ENCODE data around the gene TM7SF3.

Gene TM7SF3

GRCh38 chr12:27014859-27015729 is 910 bp upstream of the TM7SF3 start:
- no peak for DNase-seq

GRCh38 chr12:27013611-27014084 is 536 bp downstream of the TM7SF3 start:
- no peak for DNase-seq

- DNase-seq, result no peak
Observed at GRCh38 chr12:27012982-27013255, 1.3 kb downstream of the TM7SF3 start.

- DNase-seq, result no peak
Observed at GRCh38 chr12:27012239-27012981, 1.8 kb downstream of the TM7SF3 start.

DNA sequence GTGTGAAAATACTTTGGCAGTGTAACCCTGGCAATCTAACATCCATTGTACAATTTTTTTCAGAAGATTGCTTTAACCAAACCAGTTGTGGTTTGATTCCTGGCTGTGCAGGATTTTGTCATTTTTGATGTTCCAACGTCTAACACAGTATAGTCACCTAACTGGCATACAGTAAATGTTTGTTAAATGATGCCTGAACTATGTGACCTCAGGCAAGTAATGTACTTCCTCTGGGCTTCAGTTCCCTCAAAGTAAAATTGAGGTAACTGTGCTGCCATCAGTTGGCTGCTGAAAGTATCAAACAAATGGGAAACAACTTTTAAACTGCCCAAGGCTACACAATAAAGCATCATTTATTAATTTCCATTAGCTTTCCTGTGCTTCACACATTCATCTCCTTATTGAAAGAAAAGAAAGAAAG is 4.3 kb downstream of the TM7SF3 start:
- DNase-seq, result no peak

DNA sequence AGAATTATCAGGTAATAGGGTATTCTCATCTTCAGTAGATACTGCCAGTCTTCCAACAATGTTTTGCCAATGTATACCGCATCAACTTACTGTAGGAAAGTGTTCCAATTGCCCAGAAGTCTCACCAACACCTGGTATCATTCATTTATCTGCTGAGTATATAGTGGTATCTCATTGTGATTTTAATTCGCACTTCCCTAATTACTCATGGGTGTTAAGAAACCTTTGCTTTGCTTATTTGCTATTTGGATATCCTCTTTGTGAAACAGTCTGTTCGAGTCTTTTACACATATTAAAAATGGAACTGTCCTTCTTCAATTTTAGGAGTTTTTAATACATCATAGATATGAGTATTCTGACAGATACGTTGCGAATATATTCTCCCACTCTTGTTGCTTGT is 6.1 kb downstream of the TM7SF3 start:
- DNase-seq, result no peak

GRCh38 chr12:27006797-27007467 is 7.3 kb downstream of the TM7SF3 start:
- no peak for DNase-seq

DNA sequence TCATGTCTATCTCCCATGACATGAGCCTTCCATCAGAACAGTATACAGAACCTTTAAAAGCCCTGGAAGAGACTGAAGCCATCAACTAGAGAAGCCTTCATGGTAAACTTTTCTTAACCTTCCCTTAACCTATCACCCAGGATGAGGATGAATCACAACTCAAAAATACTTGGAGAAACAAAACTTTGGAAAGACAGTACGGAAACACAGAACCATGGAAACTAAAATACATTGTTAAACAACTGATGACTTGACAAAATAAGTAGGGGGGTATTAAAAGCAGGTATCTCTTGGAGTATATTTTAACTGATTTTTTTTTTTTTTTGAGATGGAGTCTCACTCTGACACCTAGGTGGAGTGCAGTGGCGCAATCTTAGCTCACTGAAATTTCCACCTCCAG is 8.7 kb downstream of the TM7SF3 start:
- DNase-seq, result no peak

- no peak for DNase-seq
Observed at GRCh38 chr12:27003421-27004381, 10.5 kb downstream of the TM7SF3 start.

DNA sequence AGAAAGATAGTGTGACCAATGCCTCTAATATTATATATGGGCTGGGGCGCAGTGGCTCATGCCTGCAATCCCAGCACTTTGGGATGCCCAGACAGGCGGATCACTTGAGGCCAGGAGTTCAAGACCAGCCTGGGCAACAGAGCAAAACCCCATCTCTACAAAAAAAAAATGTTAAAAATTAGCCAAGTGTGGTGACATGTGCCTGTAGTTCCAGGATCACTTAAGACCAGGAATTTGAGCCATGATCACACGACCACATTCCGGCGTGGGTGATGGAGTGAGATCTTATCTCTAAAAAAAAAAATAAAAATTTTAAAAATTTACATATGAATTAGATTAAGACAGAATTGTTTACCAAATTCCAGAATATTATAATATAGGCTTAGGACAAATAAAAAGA is 12.0 kb downstream of the TM7SF3 start:
- no peak for DNase-seq

- no peak for DNase-seq
Observed at GRCh38 chr12:27001663-27002062, 12.5 kb downstream of the TM7SF3 start.

- DNase-seq, result no peak
Observed at GRCh38 chr12:27000961-27001360, 13.2 kb downstream of the TM7SF3 start.

- no peak for DNase-seq
Observed at GRCh38 chr12:26997003-26997402, 17.2 kb downstream of the TM7SF3 start.

- DNase-seq, result no peak
Observed at GRCh38 chr12:26995706-26996105, 18.5 kb downstream of the TM7SF3 start.

- no peak for DNase-seq
Observed at GRCh38 chr12:26994109-26994508, 20.1 kb downstream of the TM7SF3 start.

- no peak for DNase-seq
Observed at GRCh38 chr12:26991826-26992225, 22.4 kb downstream of the TM7SF3 start.

DNA sequence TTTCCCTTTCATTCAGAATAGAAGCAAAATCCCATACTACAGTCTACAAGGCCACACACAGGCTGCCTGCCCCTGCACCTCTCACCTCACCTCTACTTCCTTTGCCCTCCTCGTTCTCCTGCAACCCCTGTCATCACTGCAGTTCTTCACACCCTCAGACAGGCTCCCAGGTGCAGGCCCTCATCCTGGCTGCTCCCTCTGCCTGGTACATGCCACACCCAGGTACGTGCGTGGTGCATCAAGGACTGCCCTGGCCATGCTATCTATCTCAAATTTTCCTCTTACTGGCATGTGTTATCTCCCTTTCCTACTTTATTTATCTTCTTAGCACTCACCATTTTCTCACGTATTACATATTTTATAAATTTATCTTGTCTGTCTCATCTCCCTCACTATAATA is 24.3 kb downstream of the TM7SF3 start:
- no peak for DNase-seq

- no peak for DNase-seq
Observed at GRCh38 chr12:26988703-26989102, 25.5 kb downstream of the TM7SF3 start.

DNA sequence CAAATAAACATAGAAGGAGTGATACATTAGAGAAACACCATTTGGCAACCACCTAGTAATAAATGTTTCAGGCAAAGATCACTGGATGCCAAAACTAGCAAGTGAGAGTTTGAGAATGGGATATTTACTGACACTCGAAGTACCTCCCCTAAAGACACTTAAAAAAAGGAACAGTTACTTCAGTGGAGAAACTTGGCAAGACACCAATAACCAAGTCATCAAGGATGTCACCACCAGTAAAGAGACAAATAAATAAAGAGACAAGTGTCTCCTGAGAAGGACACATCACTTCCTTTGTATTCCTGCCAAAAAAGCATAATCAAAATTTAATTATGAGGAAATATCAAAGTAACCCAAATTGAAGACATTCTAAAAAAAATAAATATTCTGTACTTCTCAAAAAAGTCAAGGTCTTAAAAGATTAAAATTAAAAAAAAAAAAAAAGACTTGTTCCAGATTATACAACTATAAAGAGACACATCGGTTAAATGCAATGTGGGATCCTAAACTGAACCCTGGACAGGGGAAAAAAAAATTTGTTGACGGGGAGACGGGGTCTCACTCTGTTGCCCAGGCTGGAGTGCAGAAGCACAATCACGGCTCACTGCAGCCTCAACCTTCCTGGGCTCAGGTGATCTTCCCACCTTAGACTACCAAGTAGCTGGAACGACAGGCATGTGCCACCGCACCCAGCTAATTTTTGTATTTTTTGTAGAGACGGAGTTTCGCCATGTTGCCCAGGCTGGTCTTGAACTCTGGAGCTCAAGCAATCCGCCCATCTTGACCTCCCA is 26.4 kb downstream of the TM7SF3 start:
- DNase-seq, result no peak

DNA sequence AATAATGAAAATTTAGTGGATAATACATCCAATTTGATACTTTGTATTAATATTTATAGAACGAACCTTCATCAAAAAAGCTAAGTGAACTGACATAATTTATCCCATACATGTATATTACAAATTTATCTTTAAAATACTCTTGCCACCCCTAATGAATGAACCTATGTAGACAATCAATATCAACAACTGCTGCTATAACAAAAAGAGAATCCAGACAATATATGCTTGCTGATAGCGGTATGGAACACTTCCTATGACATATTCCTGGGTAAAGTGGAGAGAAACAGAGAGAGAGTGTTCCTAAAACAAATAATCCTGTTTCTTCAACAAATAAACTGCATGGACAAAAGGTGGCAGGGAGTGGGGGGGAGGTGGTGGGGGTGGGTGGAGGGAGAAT is 31.3 kb downstream of the TM7SF3 start:
- DNase-seq, result no peak

DNA sequence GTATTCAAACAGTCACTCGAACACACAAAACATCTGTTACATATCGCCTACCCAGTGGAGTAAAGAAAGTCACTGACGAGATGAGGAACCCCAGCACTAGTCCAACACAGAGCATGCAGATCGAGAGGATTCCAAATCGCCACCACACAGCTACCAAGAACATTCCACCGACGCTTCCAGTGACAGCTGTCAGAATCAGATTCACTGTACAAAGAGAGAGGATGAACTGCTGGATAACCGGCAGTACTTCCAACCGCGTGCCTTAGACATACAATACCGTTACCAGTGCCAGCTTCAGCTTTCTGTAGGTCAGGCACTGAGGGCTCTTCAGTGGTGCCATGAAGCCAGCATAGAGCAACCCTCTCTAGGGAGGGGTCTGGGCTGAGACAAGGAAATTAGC is 34.5 kb downstream of the TM7SF3 start:
- DNase-seq, result no peak

DNA sequence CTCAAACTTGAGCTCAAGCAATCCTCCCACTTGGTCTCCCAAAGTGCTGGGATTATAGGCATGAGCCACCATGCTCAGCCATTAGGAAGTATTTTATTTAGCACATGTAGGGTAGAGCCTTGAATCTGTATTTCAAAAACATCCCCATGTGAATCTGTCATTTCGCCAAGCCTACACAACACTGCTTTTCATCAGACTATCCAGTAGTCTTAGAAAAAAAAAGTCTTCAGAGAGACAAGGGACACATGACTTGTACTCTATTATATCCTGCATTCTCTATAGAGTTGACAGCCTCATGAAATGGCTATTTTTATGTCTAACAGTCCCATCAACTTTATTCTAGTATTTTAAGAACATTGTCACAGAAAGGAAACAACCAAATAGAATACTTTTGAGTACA is 35.4 kb downstream of the TM7SF3 start:
- no peak for DNase-seq

Measured in stimulated activated naive CD4-positive, alpha-beta T cell treated with Interleukin-2 at 50 U/mL for 16 hours (primary cell).